Mammary epithelial cell (primary cell): ENCODE data around the gene OCA2.

ENCODE experiments used
- CTCF ChIP-seq, 2 donors: IDR thresholded peaks in 1 of 2; conservative IDR thresholded peaks in 1 of 2; 2 replicates each; pipeline ENCODE4 v1.5.1; 2011 to 2012; ENCODE audit warnings: inconsistent platforms in 2 of 2, low read length in 2 of 2, mild to moderate bottlenecking in 2 of 2, control low read depth in 1 of 2, low read depth in 1 of 2; ENCODE audit not compliant: insufficient read depth in 1 of 2; ENCODE audit errors: extremely low read depth in 1 of 2
- EZH2 ChIP-seq: IDR thresholded peaks from 2 replicates; pipeline ENCODE4 v1.6.1; 2012; ENCODE audit warnings: low read length, inconsistent platforms, borderline replicate concordance

- TF ChIP-seq CTCF (conservative IDR thresholded peaks at IDR 0.05 in 1 of 2, IDR thresholded peaks at IDR 0.05 in 1 of 2; ENCODE audit: extremely low read depth in 1 of 2, insufficient read depth in 1 of 2, low read depth in 1 of 2, low read length in 2 of 2), result no peak
- no peak for TF ChIP-seq EZH2
These were observed 164.3 kb downstream of the OCA2 start for GRCh38 chr15:27934782-27935181.
